Islet precursor cell (in vitro differentiated cells): Measurements from ENCODE around the gene EFCAB6.

ENCODE experiments used
- DNase-seq: peaks from one replicate; pipeline ENCODE4 v3.0.0-alpha.2; 2018

The EFCAB6 gene

GRCh38 chr22:43845981-43846380, 33.9 kb upstream of the EFCAB6 start:
- DNase-seq: no peak

- DNase-seq: no peak
Observed at GRCh38 chr22:43844560-43845545, 32.7 kb upstream of the EFCAB6 start.

- no peak for DNase-seq
Observed at GRCh38 chr22:43843783-43844530, 31.9 kb upstream of the EFCAB6 start.

- DNase-seq: no peak
Observed at GRCh38 chr22:43841742-43842141, 29.6 kb upstream of the EFCAB6 start.

GRCh38 chr22:43840851-43841250, 28.7 kb upstream of the EFCAB6 start:
- DNase-seq: no peak

GRCh38 chr22:43840431-43840830, 28.3 kb upstream of the EFCAB6 start:
- DNase-seq: no peak

GRCh38 chr22:43839781-43840180, 27.7 kb upstream of the EFCAB6 start:
- DNase-seq: no peak

GRCh38 chr22:43838571-43839307, 26.6 kb upstream of the EFCAB6 start:
- DNase-seq: no peak

GRCh38 chr22:43838161-43838560, 26.1 kb upstream of the EFCAB6 start:
- no peak for DNase-seq

GRCh38 chr22:43837666-43838065, 25.6 kb upstream of the EFCAB6 start:
- DNase-seq: no peak

GRCh38 chr22:43835736-43836135, 23.6 kb upstream of the EFCAB6 start:
- DNase-seq: no peak

- DNase-seq: no peak
Observed at GRCh38 chr22:43835166-43835565, 23.1 kb upstream of the EFCAB6 start.

GRCh38 chr22:43833286-43834240, 21.5 kb upstream of the EFCAB6 start:
- DNase-seq: no peak

GRCh38 chr22:43832393-43833265, 20.5 kb upstream of the EFCAB6 start:
- no peak for DNase-seq

GRCh38 chr22:43831561-43832392, 19.7 kb upstream of the EFCAB6 start:
- no peak for DNase-seq

- no peak for DNase-seq
Observed at GRCh38 chr22:43830931-43831560, 18.9 kb upstream of the EFCAB6 start.

- no peak for DNase-seq
Observed at GRCh38 chr22:43829904-43830851, 18.1 kb upstream of the EFCAB6 start.
